Upper lobe of left lung (tissue), 4 donors: ENCODE results near the gene RBM44.

Experiments
- EP300 ChIP-seq, 4 donors: sonication (generic); formaldehyde crosslinking; IDR thresholded peaks; one replicate each; pipeline ENCODE4 v1.5.1; 2017; ENCODE audit warnings: antibody characterized with exemption in 4 of 4, control low read depth in 2 of 4
- POLR2A ChIP-seq, 4 donors: fragments of 450-650 bp; IDR thresholded peaks; one replicate each; pipeline ENCODE4 v1.5.1; 2016 to 2017; ENCODE audit warnings: antibody characterized with exemption in 4 of 4, mild to moderate bottlenecking in 2 of 4
- TF ChIP-seq, protein P1 (sequence below), 6 experiments: fragments of 450-650 bp in 4 of 6; fragments of 200-600 bp in 2 of 6; sonication (generic) in 2 of 6; IDR thresholded peaks; one replicate each; pipeline ENCODE4 v1.5.1; 2016 to 2019; ENCODE audit warnings: antibody characterized with exemption in 6 of 6

DNA sequence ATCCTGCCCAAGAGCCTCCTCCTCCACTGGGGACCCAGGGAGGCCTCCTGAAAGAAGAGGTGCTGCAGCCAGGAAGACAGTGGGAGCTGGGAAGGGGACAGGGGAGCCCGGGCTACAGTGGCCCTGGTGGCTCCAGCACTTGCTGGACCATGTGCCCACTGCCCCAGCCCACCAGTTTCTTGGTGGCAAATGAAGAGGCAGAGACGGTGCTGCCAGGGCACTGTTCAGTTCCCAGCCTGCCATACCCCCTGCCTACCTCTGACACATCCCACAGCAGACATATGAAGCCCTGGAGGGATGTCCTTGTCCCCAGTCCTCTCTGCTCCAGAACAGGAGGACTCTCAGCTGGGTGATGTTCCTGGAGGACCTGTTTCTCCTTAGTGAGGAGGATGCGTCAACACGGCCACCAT, 64.5 kb downstream of the RBM44 start:
- TF ChIP-seq, protein P1, sequence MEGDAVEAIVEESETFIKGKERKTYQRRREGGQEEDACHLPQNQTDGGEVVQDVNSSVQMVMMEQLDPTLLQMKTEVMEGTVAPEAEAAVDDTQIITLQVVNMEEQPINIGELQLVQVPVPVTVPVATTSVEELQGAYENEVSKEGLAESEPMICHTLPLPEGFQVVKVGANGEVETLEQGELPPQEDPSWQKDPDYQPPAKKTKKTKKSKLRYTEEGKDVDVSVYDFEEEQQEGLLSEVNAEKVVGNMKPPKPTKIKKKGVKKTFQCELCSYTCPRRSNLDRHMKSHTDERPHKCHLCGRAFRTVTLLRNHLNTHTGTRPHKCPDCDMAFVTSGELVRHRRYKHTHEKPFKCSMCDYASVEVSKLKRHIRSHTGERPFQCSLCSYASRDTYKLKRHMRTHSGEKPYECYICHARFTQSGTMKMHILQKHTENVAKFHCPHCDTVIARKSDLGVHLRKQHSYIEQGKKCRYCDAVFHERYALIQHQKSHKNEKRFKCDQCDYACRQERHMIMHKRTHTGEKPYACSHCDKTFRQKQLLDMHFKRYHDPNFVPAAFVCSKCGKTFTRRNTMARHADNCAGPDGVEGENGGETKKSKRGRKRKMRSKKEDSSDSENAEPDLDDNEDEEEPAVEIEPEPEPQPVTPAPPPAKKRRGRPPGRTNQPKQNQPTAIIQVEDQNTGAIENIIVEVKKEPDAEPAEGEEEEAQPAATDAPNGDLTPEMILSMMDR (IDR thresholded peaks at IDR 0.05): no peak
- no peak for TF ChIP-seq POLR2A (IDR thresholded peaks at IDR 0.05)
- TF ChIP-seq EP300 (IDR thresholded peaks at IDR 0.05): no peak
